Neural progenitor cell (in vitro differentiated cells): Measurements from ENCODE around the gene MKX. TPM values are rescaled to one million over a fixed set of nuclear protein-coding genes. Genes with fewer than 3 reads are reported as not detected.

Experiments used
- DNase-seq: peaks from one replicate; pipeline ENCODE4 v3.0.0-alpha.2; 2016; ENCODE audit warnings: low spot score
- H2AFZ ChIP-seq: fragments of 200-600 bp; sonication (generic); replicated peaks from 2 replicates; pipeline ENCODE4 v1.6.1; 2016; ENCODE audit warnings: antibody characterized with exemption
- H3F3A ChIP-seq: fragments of 200-600 bp; sonication (generic); 2 replicates; pipeline ENCODE4 v1.6.1; 2016; ENCODE audit warnings: antibody characterized with exemption, low read depth
- H3K27ac ChIP-seq: fragments of 200-600 bp; sonication (generic); 2 replicates; pipeline ENCODE4 v1.5.1; 2016; ENCODE audit warnings: mild to moderate bottlenecking
- H3K27me3 ChIP-seq: fragments of 200-600 bp; sonication (generic); 2 replicates; pipeline ENCODE4 v1.6.1; 2016; ENCODE audit warnings: mild to moderate bottlenecking, moderate library complexity
- H3K36me3 ChIP-seq: fragments of 200-600 bp; sonication (generic); 2 replicates; pipeline ENCODE4 v1.5.1; 2016
- H3K4me1 ChIP-seq: fragments of 200-600 bp; sonication (generic); 2 replicates; pipeline ENCODE4 v1.6.1; 2016; ENCODE audit warnings: mixed run types
- H3K4me2 ChIP-seq: fragments of 200-600 bp; sonication (generic); 2 replicates; pipeline ENCODE4 v1.6.1; 2016
- H3K4me3 ChIP-seq: fragments of 200-600 bp; sonication (generic); 2 replicates; pipeline ENCODE4 v1.5.1; 2016
- H3K79me2 ChIP-seq: fragments of 200-600 bp; sonication (generic); 2 replicates; pipeline ENCODE4 v1.6.1; 2016; ENCODE audit warnings: low read depth
- H3K9ac ChIP-seq: fragments of 200-600 bp; sonication (generic); 2 replicates; pipeline ENCODE4 v1.6.1; 2016
- H3K9me3 ChIP-seq: fragments of 200-600 bp; sonication (generic); 2 replicates; pipeline ENCODE4 v1.5.1; 2016; ENCODE audit warnings: low read depth
- H4K20me1 ChIP-seq: fragments of 200-600 bp; sonication (generic); 2 replicates; pipeline ENCODE4 v1.6.1; 2016; ENCODE audit warnings: low read depth
- H3K27ac Mint-ChIP-seq: 3 replicates; pipeline ENCODE4 v1.8.0; 2021; ENCODE audit warnings: mixed read lengths
- H3K27me3 Mint-ChIP-seq: 2 replicates; pipeline ENCODE4 v1.8.0; 2022; ENCODE audit warnings: low read depth, mild to moderate bottlenecking, inconsistent platforms, moderate library complexity, mixed read lengths; ENCODE audit not compliant: insufficient read depth
- H3K36me3 Mint-ChIP-seq: 3 replicates; pipeline ENCODE4 v1.8.0; 2021; ENCODE audit warnings: mixed read lengths
- H3K4me1 Mint-ChIP-seq: 3 replicates; pipeline ENCODE4 v1.8.0; 2021; ENCODE audit warnings: mixed read lengths
- H3K4me3 Mint-ChIP-seq: 3 replicates; pipeline ENCODE4 v1.8.0; 2021; ENCODE audit warnings: mild to moderate bottlenecking, moderate library complexity, mixed read lengths
- H3K9me3 Mint-ChIP-seq: 3 replicates; pipeline ENCODE4 v1.8.0; 2020; ENCODE audit warnings: mixed read lengths
- CTCF ChIP-seq: fragments of 200-600 bp; sonication (generic); IDR thresholded peaks from 2 replicates; pipeline ENCODE4 v1.5.1; 2017; ENCODE audit warnings: antibody characterized with exemption, mild to moderate bottlenecking
- EZH2 ChIP-seq: fragments of 200-600 bp; sonication (generic); IDR thresholded peaks from 2 replicates; pipeline ENCODE4 v1.6.1; 2017; ENCODE audit warnings: antibody characterized with exemption, mild to moderate bottlenecking, moderate library complexity
- EZH2phosphoT487 ChIP-seq: fragments of 200-600 bp; sonication (generic); IDR thresholded peaks from 2 replicates; pipeline ENCODE4 v1.6.1; 2017; ENCODE audit warnings: antibody characterized with exemption
- total RNA-seq: library from RNA; depleted of rRNA; stranded (reverse); fragments of >200 nt; gene quantifications from 2 replicates; pipeline ENCODE4 v1.2.3, GENCODE V29; 2015; ENCODE audit warnings: low replicate concordance

MKX gene
- total RNA-seq: 0.22 TPM in 1 of 2 replicates, not detected in the other

- Histone ChIP-seq H2AFZ (peak within 1 kb of the TSS; percentile 91), H3K4me1 (peaks cover 30% of the 10 kb centered on the region), H3K9ac (no peak within 1 kb of the TSS), H3K4me3 (peak within 1 kb of the TSS; percentile 57), H3K27ac (no peak within 1 kb of the TSS), H4K20me1 (peaks cover 57% of the 10 kb centered on the region), H3F3A (peaks cover 16% of the 10 kb centered on the region), H3K79me2 (no peaks in the 10 kb centered on the region), H3K4me2 (peak within 1 kb of the TSS; percentile 90), H3K27me3 (peaks cover 100% of the 10 kb centered on the region), H3K9me3 (no peaks in the 10 kb centered on the region), H3K36me3 (no peaks in the 10 kb centered on the region)
- TF ChIP-seq CTCF (no peak), EZH2 (peak; percentile 96), EZH2phosphoT487 (peak; percentile 89)
- Mint-ChIP-seq H3K4me3 (peak within 1 kb of the TSS; percentile 87), H3K27me3 (peaks cover 65% of the 10 kb centered on the region), H3K36me3 (no peaks in the 10 kb centered on the region), H3K27ac (no peak within 1 kb of the TSS), H3K9me3 (peaks cover 2% of the 10 kb centered on the region), H3K4me1 (peaks cover 26% of the 10 kb centered on the region)
- DNase-seq: peak; percentile 93
Measured at GRCh38 chr10:27745732-27746396, at the start of gene MKX. MKX (minus strand) TSS chr10:27745819; CDS start chr10:27743415, 2,404 bp downstream.

GRCh38 chr10:27794157-27794556, 48.5 kb upstream of the MKX start:
- H3K4me1 ChIP-seq: no peaks in the 10 kb centered on the region
- DNase-seq: peak; percentile 16
- TF ChIP-seq CTCF (peak; percentile 34), EZH2phosphoT487 (no peak)
- Mint-ChIP-seq H3K27me3 (no peaks in the 10 kb centered on the region), H3K9me3 (no peaks in the 10 kb centered on the region), H3K4me3 (no peak overlapping the region), H3K4me1 (no peaks in the 10 kb centered on the region), H3K27ac (no peak overlapping the region), H3K36me3 (no peaks in the 10 kb centered on the region)
- no peak overlapping the region for H2AFZ ChIP-seq
- H3K4me3 ChIP-seq: no peak overlapping the region
- no peaks in the 10 kb centered on the region for H4K20me1 ChIP-seq
- H3K4me2 ChIP-seq: no peak overlapping the region
- no peaks in the 10 kb centered on the region for H3K79me2 ChIP-seq
- H3K9me3 ChIP-seq: no peaks in the 10 kb centered on the region
- no peaks in the 10 kb centered on the region for H3K27me3 ChIP-seq
- no peaks in the 10 kb centered on the region for H3K36me3 ChIP-seq
- H3K27ac ChIP-seq: no peak overlapping the region
- H3K9ac ChIP-seq: no peak overlapping the region
- no peaks in the 10 kb centered on the region for H3F3A ChIP-seq

- no peaks in the 10 kb centered on the region for H3K4me1 Mint-ChIP-seq
- no peaks in the 10 kb centered on the region for H3K27me3 Mint-ChIP-seq
Measured at GRCh38 chr10:27792216-27792615, 46.6 kb upstream of the MKX start.

More at GRCh38 chr10:27792216-27792615, 46.6 kb upstream of the MKX start:
- H2AFZ ChIP-seq: no peak overlapping the region
- no peaks in the 10 kb centered on the region for H4K20me1 ChIP-seq
- Mint-ChIP-seq H3K9me3 (no peaks in the 10 kb centered on the region), H3K36me3 (no peaks in the 10 kb centered on the region), H3K27ac (no peak overlapping the region), H3K4me3 (no peak overlapping the region)
- no peak overlapping the region for H3K4me2 ChIP-seq
- no peak for TF ChIP-seq EZH2phosphoT487
- no peak for TF ChIP-seq EZH2
- TF ChIP-seq CTCF: no peak
- no peak overlapping the region for H3K27ac ChIP-seq
- H3K4me3 ChIP-seq: no peak overlapping the region
- H3K9me3 ChIP-seq: no peaks in the 10 kb centered on the region
- H3K36me3 ChIP-seq: no peaks in the 10 kb centered on the region
- no peak for DNase-seq
- no peaks in the 10 kb centered on the region for H3K79me2 ChIP-seq
- no peak overlapping the region for H3K9ac ChIP-seq
- H3F3A ChIP-seq: no peaks in the 10 kb centered on the region
- H3K4me1 ChIP-seq: no peaks in the 10 kb centered on the region
- H3K27me3 ChIP-seq: no peaks in the 10 kb centered on the region
